Skeletal muscle cell (primary cell): Measurements from ENCODE around the gene IFIT5.
"Not testable (repeated sequence)": the region's sequence is repeated elsewhere in the genome, so short reads cannot be mapped to it uniquely, and the experiment has no call there.

Experiments
- DNase-seq: peaks from one replicate; pipeline ENCODE4 v3.0.0-alpha.2; 2010; ENCODE audit warnings: low read depth
- H3K4me3 ChIP-seq: 2 replicates; pipeline ENCODE4 v1.5.1; 2011; ENCODE audit warnings: low read depth, mild to moderate bottlenecking, control low read depth, low read length, moderate library complexity

IFIT5 gene

GRCh38 chr10:89421018-89421476, 6.7 kb downstream of the IFIT5 start:
- DNase-seq: no peak
- H3K4me3 ChIP-seq: no peak overlapping the region

GRCh38 chr10:89425000-89425399, 10.6 kb downstream of the IFIT5 start:
- no peak for DNase-seq
- H3K4me3 ChIP-seq: no peak overlapping the region

GRCh38 chr10:89426230-89426868, 12.0 kb downstream of the IFIT5 start:
- DNase-seq: no peak
- H3K4me3 ChIP-seq: no peak overlapping the region

- DNase-seq: peak; percentile 59
- no peak overlapping the region for H3K4me3 ChIP-seq
These were observed 13.3 kb downstream of the IFIT5 start for GRCh38 chr10:89427629-89428028.

GRCh38 chr10:89428877-89429276, 14.5 kb downstream of the IFIT5 start:
- no peak overlapping the region for H3K4me3 ChIP-seq

GRCh38 chr10:89431977-89432376, 17.6 kb downstream of the IFIT5 start:
- no peak for DNase-seq
- no peak overlapping the region for H3K4me3 ChIP-seq

More at GRCh38 chr10:89428877-89429276, 14.5 kb downstream of the IFIT5 start:
- no peak for DNase-seq

GRCh38 chr10:89438525-89438924, 24.2 kb downstream of the IFIT5 start:
- DNase-seq: no peak
- H3K4me3 ChIP-seq: no peak overlapping the region

GRCh38 chr10:89440226-89441009, 26.1 kb downstream of the IFIT5 start:
- H3K4me3 ChIP-seq: no peak overlapping the region
- DNase-seq: no peak

GRCh38 chr10:89442289-89442688, 27.9 kb downstream of the IFIT5 start:
- DNase-seq: no peak
- no peak overlapping the region for H3K4me3 ChIP-seq

- DNase-seq, H3K4me3 ChIP-seq: not testable (repeated sequence)
These were observed 30.5 kb downstream of the IFIT5 start for GRCh38 chr10:89444819-89445218.

GRCh38 chr10:89450901-89451300, 36.5 kb downstream of the IFIT5 start:
- no peak overlapping the region for H3K4me3 ChIP-seq
- no peak for DNase-seq

- DNase-seq: no peak
- no peak overlapping the region for H3K4me3 ChIP-seq
These were observed 37.8 kb downstream of the IFIT5 start for GRCh38 chr10:89452193-89452592.

- H3K4me3 ChIP-seq: no peak overlapping the region
- no peak for DNase-seq
These were observed 40.4 kb downstream of the IFIT5 start for GRCh38 chr10:89454561-89455347.

GRCh38 chr10:89458291-89458690, 43.9 kb downstream of the IFIT5 start:
- H3K4me3 ChIP-seq: no peak overlapping the region
- no peak for DNase-seq

GRCh38 chr10:89458784-89459183, 44.4 kb downstream of the IFIT5 start:
- H3K4me3 ChIP-seq: no peak overlapping the region
- DNase-seq: no peak

GRCh38 chr10:89463846-89464537, 49.6 kb downstream of the IFIT5 start:
- no peak for DNase-seq
- H3K4me3 ChIP-seq: no peak overlapping the region

GRCh38 chr10:89465196-89465595, 50.8 kb downstream of the IFIT5 start:
- DNase-seq: no peak
- no peak overlapping the region for H3K4me3 ChIP-seq

- no peak for DNase-seq
These were observed 52.2 kb downstream of the IFIT5 start for GRCh38 chr10:89466599-89467035.

GRCh38 chr10:89468191-89468965, 54.0 kb downstream of the IFIT5 start:
- H3K4me3 ChIP-seq: no peak overlapping the region
- no peak for DNase-seq

More at GRCh38 chr10:89466599-89467035, 52.2 kb downstream of the IFIT5 start:
- H3K4me3 ChIP-seq: no peak overlapping the region
